Measurements from ENCODE around the gene CNOT4.

GRCh38 chr7:135447748-135448147 is 62.2 kb downstream of the CNOT4 start:
- TF ChIP-seq EP300 (IDR thresholded peaks at IDR 0.05): no peak
- TF ChIP-seq CTCF (IDR thresholded peaks at IDR 0.05): no peak

Measured in stomach (tissue), 4 donors.